HepG2 (cell line): ENCODE results near the gene PLCG1. TPM values are rescaled to one million over a fixed set of nuclear protein-coding genes. Genes with fewer than 3 reads are reported as not detected.

Experiments used
- ATAC-seq: fragments of 200-7000 bp; cut with Tn5 transposase; 3 replicates; pipeline ENCODE4 v1.9.1; 2020; ENCODE audit warnings: mild to moderate bottlenecking, moderate library complexity
- BruUV-seq: library from RNA; stranded (reverse); fragments of 400-500 nt; replicated peaks from 2 replicates; lab custom pipeline; 2021; lab: Mats Ljungman, UMichigan
- CTCF ChIA-PET: fragments of 300-600 bp; formaldehyde crosslinking; extraction: SDS; loops from one replicate; lab custom pipeline; 2021; ENCODE audit warnings: low total read pairs, inconsistent platforms, low intra/inter-chr PET ratio; lab: Yijun Ruan, JAX
- POLR2A ChIA-PET: fragments of 350-600 bp; sonication (Branson Sonifier 250); formaldehyde crosslinking; loops from one replicate; lab custom pipeline; 2020; ENCODE audit warnings: antibody characterized with exemption, inconsistent platforms; lab: Yijun Ruan, JAX
- DNase-seq: peaks from one replicate; pipeline ENCODE4 v3.0.0-alpha.2; 2015; ENCODE audit warnings: low spot score
- FAIRE-seq: peaks from 3 replicates; lab custom pipeline; 2011; peaks lifted over from hg19 to GRCh38; lab: Jason Lieb, UNC
- H2AFZ ChIP-seq: one replicate; pipeline ENCODE4 v1.6.1; 2011; ENCODE audit warnings: low read length, inconsistent platforms
- H3K27ac ChIP-seq: fragments of 300-600 bp; 3 replicates; pipeline ENCODE4 v1.8.0; 2011; ENCODE audit warnings: mixed run types, mild to moderate bottlenecking, mixed read lengths, low read length, inconsistent platforms; ENCODE audit not compliant: insufficient read depth; ENCODE audit errors: extremely low read length
- H3K27me3 ChIP-seq, 2 experiments: fragments of 200-600 bp in 1 of 2; 2 replicates in 1 of 2; 3 replicates in 1 of 2; pipeline versions ENCODE4 v1.6.0 to v1.8.0; 2011; ENCODE audit warnings: low read length in 2 of 2, mild to moderate bottlenecking in 2 of 2, moderate library complexity in 2 of 2, inconsistent platforms in 1 of 2; ENCODE audit not compliant: insufficient read depth in 2 of 2, control insufficient read depth in 1 of 2
- H3K36me3 ChIP-seq, 2 experiments: fragments of 200-600 bp in 1 of 2; replicated peaks in 1 of 2; 2 replicates in 1 of 2; 3 replicates in 1 of 2; pipeline versions ENCODE4 v1.5.1 to v1.8.0; 2011; ENCODE audit warnings: low read length in 2 of 2, inconsistent platforms in 1 of 2; ENCODE audit not compliant: insufficient read depth in 2 of 2, control insufficient read depth in 1 of 2
- H3K4me1 ChIP-seq: 2 replicates; pipeline ENCODE4 v1.5.1; 2012; ENCODE audit warnings: low read length, inconsistent platforms; ENCODE audit not compliant: insufficient read depth
- H3K4me2 ChIP-seq: 2 replicates; pipeline ENCODE4 v1.6.0; 2011; ENCODE audit warnings: low read depth, low read length, inconsistent platforms
- H3K4me3 ChIP-seq, 3 experiments: fragments of 200-600 bp in 1 of 3; sonication (generic), shearing (Covaris generic) in 1 of 3; replicated peaks in 1 of 3; 2 replicates each; pipeline ENCODE4 v1.5.1; 2011 to 2016; ENCODE audit warnings: low read length in 3 of 3, inconsistent platforms in 2 of 3, low read depth in 2 of 3, mild to moderate bottlenecking in 2 of 3, control low read depth in 1 of 3, mixed read lengths in 1 of 3; ENCODE audit not compliant: insufficient read depth in 1 of 3
- H3K79me2 ChIP-seq: one replicate; pipeline ENCODE4 v1.6.1; 2011; ENCODE audit warnings: low read length, inconsistent platforms; ENCODE audit not compliant: insufficient read depth
- H3K9ac ChIP-seq: 2 replicates; pipeline ENCODE4 v1.6.0; 2011; ENCODE audit warnings: mild to moderate bottlenecking, low read depth, low read length, inconsistent platforms; ENCODE audit not compliant: insufficient read depth
- H3K9me3 ChIP-seq: 2 replicates; pipeline ENCODE4 v1.5.1; 2012; ENCODE audit warnings: mild to moderate bottlenecking, low read length
- H4K20me1 ChIP-seq: 2 replicates; pipeline ENCODE4 v1.6.0; 2011; ENCODE audit warnings: inconsistent platforms, mild to moderate bottlenecking, low read length, moderate library complexity; ENCODE audit not compliant: insufficient read depth
- ARNT2 ChIP-seq: sonication (generic); formaldehyde crosslinking; IDR thresholded peaks from 2 replicates; pipeline ENCODE4 v1.8.0; 2022; ENCODE audit warnings: mild to moderate bottlenecking, low read depth, missing genetic modification reagents, moderate library complexity
- BRF2 ChIP-seq: sonication (generic); formaldehyde crosslinking; IDR thresholded peaks from 2 replicates; pipeline ENCODE4 v1.8.1; 2022; ENCODE audit warnings: mild to moderate bottlenecking, missing genetic modification reagents
- CENPX ChIP-seq: sonication (generic); formaldehyde crosslinking; IDR thresholded peaks from 2 replicates; pipeline ENCODE4 v1.9.0; 2021; ENCODE audit warnings: mild to moderate bottlenecking, missing genetic modification reagents, moderate library complexity
- GTF3A ChIP-seq: sonication (generic); formaldehyde crosslinking; conservative IDR thresholded peaks from 2 replicates; pipeline ENCODE4 v1.4.0; 2020; ENCODE audit warnings: mild to moderate bottlenecking, missing genetic modification reagents
- LRRFIP1 ChIP-seq: sonication (generic); formaldehyde crosslinking; conservative IDR thresholded peaks from 2 replicates; pipeline ENCODE4 v1.4.0; 2020; ENCODE audit warnings: missing genetic modification reagents
- MED13 ChIP-seq: sonication (generic); formaldehyde crosslinking; IDR thresholded peaks from 2 replicates; pipeline ENCODE4 v1.5.0; 2020; ENCODE audit warnings: missing genetic modification reagents
- ZBTB33 ChIP-seq: sonication (generic); formaldehyde crosslinking; IDR thresholded peaks from 2 replicates; pipeline ENCODE4 v1.4.0; 2020; ENCODE audit warnings: missing genetic modification reagents
- ZBTB4 ChIP-seq: sonication (generic); formaldehyde crosslinking; IDR thresholded peaks from 2 replicates; pipeline ENCODE4 v1.4.0; 2020; ENCODE audit warnings: missing genetic modification reagents, mild to moderate bottlenecking, borderline replicate concordance
- ZFP36L2 ChIP-seq: sonication (generic); formaldehyde crosslinking; IDR thresholded peaks from 2 replicates; pipeline ENCODE4 v1.4.0; 2020; ENCODE audit warnings: missing genetic modification reagents
- ZNF207 ChIP-seq: fragments of 450-650 bp; IDR thresholded peaks from 2 replicates; pipeline ENCODE4 v1.6.1; 2016; ENCODE audit warnings: antibody characterized with exemption, borderline replicate concordance
- WGBS: methylation state at CpG from one replicate; pipeline ENCODE4 v1.1.6; 2017; ENCODE audit warnings: low lambda C conversion rate; 5-methylcytosine and 5-hydroxymethylcytosine counted together
- in situ Hi-C: cut with HindIII; loops from 2 replicates; pipeline ENCODE4 v1.10.0; 2017; ENCODE audit warnings: low pct_unique_long_range_greater_than_20kb; ENCODE audit not compliant: extremely low pct_ligation_motif_present
- intact Hi-C: fragments of 100-400 bp; cut with micrococcal nuclease; formaldehyde crosslinking; loops from one replicate; pipeline ENCODE4 v1.10.0; 2022; ENCODE audit not compliant: unreplicated experiment
- polyA plus RNA-seq, 8 experiments: library from polyadenylated mRNA; depleted of rRNA in 3 of 8; stranded (reverse) in 7 of 8; unstranded in 1 of 8; fragments of >200 nt; fragmentation: Illumina TruSeq in 4 of 8; extraction: Trizol in 4 of 8; gene quantifications; 2 replicates each; pipeline versions ENCODE4 v1.2.1 to v1.2.3, GENCODE V29; 2011 to 2016; ENCODE audit warnings: low read depth in 4 of 8, missing spikeins in 1 of 8, mixed read lengths in 1 of 8; ENCODE audit not compliant: insufficient read depth in 1 of 8
- total RNA-seq, 5 experiments: library from RNA; depleted of rRNA; stranded (reverse); fragments of >200 nt; fragmentation: Illumina TruSeq; extraction: Trizol; gene quantifications; 2 replicates each; pipeline ENCODE4 v1.2.3, GENCODE V29; 2016; ENCODE audit warnings: low read depth in 1 of 5
- TF ChIP-seq, protein P1 (sequence below): sonication (generic); formaldehyde crosslinking; conservative IDR thresholded peaks from 2 replicates; pipeline ENCODE4 v1.4.0; 2020; ENCODE audit warnings: mild to moderate bottlenecking, missing genetic modification reagents, moderate library complexity

Gene PLCG1
- total and polyA plus RNA-seq, 2 of the 13 experiments (the other 11 are each of a cell fraction or from before 2014, with no cell fraction given) = 85.3 to 158 TPM

GRCh38 chr20:41155261-41155660 is 17.9 kb downstream of the PLCG1 start:
- H3K27me3 ChIP-seq = no peaks in the 10 kb centered on the region
- CTCF ChIA-PET = no interaction called here
- H3K9me3 ChIP-seq = no peaks in the 10 kb centered on the region
- POLR2A ChIA-PET = interaction anchor here (1.3 kb wide), 1 partner anchor 17 kb away, joined by 3 read pairs; no protein-coding TSS in a partner anchor
- no TSS peak for BruUV-seq
- peaks cover 71% of the 10 kb centered on the region for H4K20me1 ChIP-seq
- H3K4me2 ChIP-seq = no peak overlapping the region
- no peak overlapping the region for H3K27ac ChIP-seq
- H3K36me3 ChIP-seq = peaks cover 11 to 49% of the 10 kb centered on the region in 2 experiments
- intact Hi-C loops (no loop called here), in situ Hi-C loops (no loop called here)
- DNase-seq (no peak), FAIRE-seq (no peak), ATAC-seq (no peak)
- WGBS = 98% methylated on average over 7 of the region's 7 CpGs
- H3K79me2 ChIP-seq = peaks cover 87% of the 10 kb centered on the region
- no peak overlapping the region for H3K4me3 ChIP-seq
- H3K9ac ChIP-seq = no peak overlapping the region
- peaks cover 55% of the 10 kb centered on the region for H3K4me1 ChIP-seq
- no peak overlapping the region for H2AFZ ChIP-seq
- TF ChIP-seq ARNT2 (CRISPR knock-in tag) = no peak
- no peak for TF ChIP-seq MED13
- TF ChIP-seq CENPX (CRISPR knock-in tag) = no peak
- TF ChIP-seq ZBTB33 (CRISPR knock-in tag) = no peak
- TF ChIP-seq ZNF207 = no peak
- no peak for TF ChIP-seq ZBTB4 (CRISPR knock-in tag)
- TF ChIP-seq LRRFIP1 = no peak
- TF ChIP-seq, protein P1, sequence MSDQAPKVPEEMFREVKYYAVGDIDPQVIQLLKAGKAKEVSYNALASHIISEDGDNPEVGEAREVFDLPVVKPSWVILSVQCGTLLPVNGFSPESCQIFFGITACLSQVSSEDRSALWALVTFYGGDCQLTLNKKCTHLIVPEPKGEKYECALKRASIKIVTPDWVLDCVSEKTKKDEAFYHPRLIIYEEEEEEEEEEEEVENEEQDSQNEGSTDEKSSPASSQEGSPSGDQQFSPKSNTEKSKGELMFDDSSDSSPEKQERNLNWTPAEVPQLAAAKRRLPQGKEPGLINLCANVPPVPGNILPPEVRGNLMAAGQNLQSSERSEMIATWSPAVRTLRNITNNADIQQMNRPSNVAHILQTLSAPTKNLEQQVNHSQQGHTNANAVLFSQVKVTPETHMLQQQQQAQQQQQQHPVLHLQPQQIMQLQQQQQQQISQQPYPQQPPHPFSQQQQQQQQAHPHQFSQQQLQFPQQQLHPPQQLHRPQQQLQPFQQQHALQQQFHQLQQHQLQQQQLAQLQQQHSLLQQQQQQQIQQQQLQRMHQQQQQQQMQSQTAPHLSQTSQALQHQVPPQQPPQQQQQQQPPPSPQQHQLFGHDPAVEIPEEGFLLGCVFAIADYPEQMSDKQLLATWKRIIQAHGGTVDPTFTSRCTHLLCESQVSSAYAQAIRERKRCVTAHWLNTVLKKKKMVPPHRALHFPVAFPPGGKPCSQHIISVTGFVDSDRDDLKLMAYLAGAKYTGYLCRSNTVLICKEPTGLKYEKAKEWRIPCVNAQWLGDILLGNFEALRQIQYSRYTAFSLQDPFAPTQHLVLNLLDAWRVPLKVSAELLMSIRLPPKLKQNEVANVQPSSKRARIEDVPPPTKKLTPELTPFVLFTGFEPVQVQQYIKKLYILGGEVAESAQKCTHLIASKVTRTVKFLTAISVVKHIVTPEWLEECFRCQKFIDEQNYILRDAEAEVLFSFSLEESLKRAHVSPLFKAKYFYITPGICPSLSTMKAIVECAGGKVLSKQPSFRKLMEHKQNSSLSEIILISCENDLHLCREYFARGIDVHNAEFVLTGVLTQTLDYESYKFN (CRISPR knock-in tag) = no peak
- no peak for TF ChIP-seq GTF3A
- no peak for TF ChIP-seq ZFP36L2 (CRISPR knock-in tag)
- no peak for TF ChIP-seq BRF2
